Measurements from ENCODE around the gene CDH23. TPM values are rescaled to one million over a fixed set of nuclear protein-coding genes. Genes with fewer than 3 reads are reported as not detected.

The CDH23 gene
- polyA plus RNA-seq, 2 of the 4 experiments (the other 2 are of a cell fraction) = 1.1 to 2.3 TPM

DNA sequence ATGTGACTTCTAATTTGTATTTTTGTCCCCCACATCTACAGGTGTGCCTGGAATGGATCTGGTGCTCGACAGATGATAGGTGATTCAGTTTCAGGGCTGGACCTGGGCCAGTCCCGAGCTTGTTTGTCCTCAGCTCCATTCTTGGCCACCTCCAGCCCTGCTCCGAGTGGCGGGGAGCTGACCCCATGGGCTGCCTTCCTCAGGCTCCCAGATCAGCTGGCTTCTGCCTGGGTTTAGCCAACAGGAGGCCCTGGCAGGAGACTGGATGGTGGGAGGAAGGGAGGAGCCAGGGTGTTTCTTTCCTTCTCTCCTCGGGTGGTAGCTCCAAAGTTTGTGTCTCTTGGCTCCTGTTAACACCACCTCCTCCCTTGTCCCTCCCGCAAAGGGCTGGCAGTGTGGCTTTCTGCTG lies 75.2 kb downstream of the CDH23 start:
- TF ChIP-seq MYC (IDR thresholded peaks at IDR 0.05; ENCODE audit: borderline replicate concordance, low read length) (no peak), MAFK (IDR thresholded peaks at IDR 0.05; ENCODE audit: partially characterized antibody) (no peak), RCOR1 (IDR thresholded peaks at IDR 0.05; ENCODE audit: low read depth, low read length) (no peak), NFE2L2 (conservative IDR thresholded peaks at IDR 0.05; ENCODE audit: low read length) (no peak), BHLHE40 (IDR thresholded peaks at IDR 0.05; ENCODE audit: low read depth, low read length) (no peak)
- no peak overlapping the region for H3K4me2 ChIP-seq
- DNase-seq (ENCODE audit: low read depth in 1 of 2, low spot score in 1 of 2) = no peak
- no peaks in the 10 kb centered on the region for H3K9me3 ChIP-seq
- WGBS (ENCODE audit: missing lambda C conversion rate) = 67% methylated on average over 6 of the region's 6 CpGs
- no peak for FAIRE-seq
- CTCF ChIA-PET = interaction anchor here (0.8 to 1.0 kb wide), 2 partner anchors 60 to 138 kb away, joined by 3 to 4 read pairs; no protein-coding TSS in a partner anchor
- H3K4me1 ChIP-seq = no peaks in the 10 kb centered on the region
- no peak for ATAC-seq
- H3K27ac ChIP-seq = no peak overlapping the region
- POLR2A ChIA-PET = no interaction called here
- H3K4me3 ChIP-seq = no peak overlapping the region

DNA sequence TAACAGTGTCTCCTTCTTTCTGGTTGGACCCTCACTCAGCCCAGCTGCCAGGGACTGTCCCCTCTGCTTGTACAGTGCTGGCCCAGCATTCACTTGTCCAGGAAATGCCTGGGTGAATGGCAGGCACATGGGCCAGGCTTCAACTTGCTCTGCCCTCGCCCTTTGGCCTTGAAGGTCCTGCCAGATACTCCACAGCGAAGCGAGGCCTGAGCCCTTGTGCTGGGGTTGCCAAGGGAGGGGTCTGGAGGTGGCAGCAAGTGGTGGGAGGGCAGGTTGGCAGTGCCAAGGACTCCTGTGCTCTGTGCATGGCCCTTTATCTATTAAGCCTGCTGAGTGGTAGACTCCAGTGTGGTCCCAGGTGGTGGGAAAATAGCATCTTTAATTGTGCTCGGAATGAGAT lies 75.7 kb downstream of the CDH23 start:
- H3K27ac ChIP-seq = no peak overlapping the region
- WGBS (ENCODE audit: missing lambda C conversion rate) = 74% methylated on average over 4 of the region's 4 CpGs
- TF ChIP-seq ZSCAN20 (CRISPR knock-in tag; IDR thresholded peaks at IDR 0.05) (no peak), HEYL (CRISPR knock-in tag; IDR thresholded peaks at IDR 0.05) (no peak), TFCP2L1 (CRISPR knock-in tag; IDR thresholded peaks at IDR 0.05) (no peak), CBX8 (IDR thresholded peaks at IDR 0.05) (no peak), KDM5A (IDR thresholded peaks at IDR 0.05) (no peak), RAD21 (conservative IDR thresholded peaks at IDR 0.05 in 1 of 2, IDR thresholded peaks at IDR 0.05 in 1 of 2) (no peak)
- no peak for DNase-seq (ENCODE audit: low read depth in 1 of 2, low spot score in 1 of 2)
- FAIRE-seq = no peak
- CTCF ChIA-PET = interaction anchor here (0.8 kb wide), 1 partner anchor 59 kb away, joined by 3 read pairs; no protein-coding TSS in a partner anchor
- POLR2A ChIA-PET = no interaction called here
- H3K4me1 ChIP-seq = no peaks in the 10 kb centered on the region
- no peak for ATAC-seq
- no peak overlapping the region for H3K4me3 ChIP-seq
- H3K9me3 ChIP-seq = no peaks in the 10 kb centered on the region
- H3K4me2 ChIP-seq = no peak overlapping the region

DNA sequence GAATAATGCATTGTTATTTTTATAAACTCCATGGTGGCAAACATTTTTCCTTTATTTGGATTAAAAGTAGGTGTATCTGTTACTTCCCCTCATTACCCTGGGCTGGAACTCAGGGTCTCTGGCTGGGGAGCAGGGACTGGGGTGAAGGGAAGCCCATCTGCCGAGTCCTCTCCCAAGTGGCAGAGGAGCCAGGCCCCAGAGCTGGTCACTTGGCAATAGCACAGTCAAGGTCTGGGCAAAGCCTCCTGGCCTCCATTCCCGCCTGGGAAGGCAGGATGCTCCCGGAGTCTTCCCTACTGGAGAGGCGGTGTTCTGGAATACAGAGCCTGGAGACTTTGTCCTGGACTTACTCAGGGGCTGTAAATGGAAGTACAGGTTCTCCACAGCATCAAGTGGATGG lies 76.2 kb downstream of the CDH23 start:
- Histone ChIP-seq H3K4me2 (no peak overlapping the region), H3K4me1 (no peaks in the 10 kb centered on the region), H3K9me3 (no peaks in the 10 kb centered on the region), H3K4me3 (no peak overlapping the region), H3K27ac (no peak overlapping the region)
- ChIA-PET POLR2A (no interaction called here), CTCF (interaction anchor here (1.7 kb wide), 1 partner anchor 13 kb away, joined by 5 read pairs; no protein-coding TSS in a partner anchor)
- WGBS (ENCODE audit: missing lambda C conversion rate) = 65% methylated on average over 4 of the region's 4 CpGs
- TF ChIP-seq GATA3 (IDR thresholded peaks at IDR 0.05; ENCODE audit: borderline replicate concordance) (no peak), JUNB (IDR thresholded peaks at IDR 0.05) (no peak), CEBPB (IDR thresholded peaks at IDR 0.05) (no peak), KDM5A (IDR thresholded peaks at IDR 0.05) (no peak), SMC3 (IDR thresholded peaks at IDR 0.05) (no peak), KDM1A (IDR thresholded peaks at IDR 0.05; ENCODE audit: low read depth) (no peak), HOXA7 (CRISPR knock-in tag; IDR thresholded peaks at IDR 0.05) (no peak)
- TF ChIP-seq, protein P1, sequence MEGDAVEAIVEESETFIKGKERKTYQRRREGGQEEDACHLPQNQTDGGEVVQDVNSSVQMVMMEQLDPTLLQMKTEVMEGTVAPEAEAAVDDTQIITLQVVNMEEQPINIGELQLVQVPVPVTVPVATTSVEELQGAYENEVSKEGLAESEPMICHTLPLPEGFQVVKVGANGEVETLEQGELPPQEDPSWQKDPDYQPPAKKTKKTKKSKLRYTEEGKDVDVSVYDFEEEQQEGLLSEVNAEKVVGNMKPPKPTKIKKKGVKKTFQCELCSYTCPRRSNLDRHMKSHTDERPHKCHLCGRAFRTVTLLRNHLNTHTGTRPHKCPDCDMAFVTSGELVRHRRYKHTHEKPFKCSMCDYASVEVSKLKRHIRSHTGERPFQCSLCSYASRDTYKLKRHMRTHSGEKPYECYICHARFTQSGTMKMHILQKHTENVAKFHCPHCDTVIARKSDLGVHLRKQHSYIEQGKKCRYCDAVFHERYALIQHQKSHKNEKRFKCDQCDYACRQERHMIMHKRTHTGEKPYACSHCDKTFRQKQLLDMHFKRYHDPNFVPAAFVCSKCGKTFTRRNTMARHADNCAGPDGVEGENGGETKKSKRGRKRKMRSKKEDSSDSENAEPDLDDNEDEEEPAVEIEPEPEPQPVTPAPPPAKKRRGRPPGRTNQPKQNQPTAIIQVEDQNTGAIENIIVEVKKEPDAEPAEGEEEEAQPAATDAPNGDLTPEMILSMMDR (IDR thresholded peaks at IDR 0.05) = no peak
- TF ChIP-seq, protein P2, sequence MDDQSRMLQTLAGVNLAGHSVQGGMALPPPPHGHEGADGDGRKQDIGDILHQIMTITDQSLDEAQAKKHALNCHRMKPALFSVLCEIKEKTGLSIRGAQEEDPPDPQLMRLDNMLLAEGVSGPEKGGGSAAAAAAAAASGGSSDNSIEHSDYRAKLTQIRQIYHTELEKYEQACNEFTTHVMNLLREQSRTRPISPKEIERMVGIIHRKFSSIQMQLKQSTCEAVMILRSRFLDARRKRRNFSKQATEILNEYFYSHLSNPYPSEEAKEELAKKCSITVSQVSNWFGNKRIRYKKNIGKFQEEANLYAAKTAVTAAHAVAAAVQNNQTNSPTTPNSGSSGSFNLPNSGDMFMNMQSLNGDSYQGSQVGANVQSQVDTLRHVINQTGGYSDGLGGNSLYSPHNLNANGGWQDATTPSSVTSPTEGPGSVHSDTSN (IDR thresholded peaks at IDR 0.05) = no peak
- DNase-seq (ENCODE audit: low read depth in 1 of 2, low spot score in 1 of 2) (no peak), FAIRE-seq (no peak), ATAC-seq (no peak)

All from A549 (cell line).